GM12872 (cell line): ENCODE data around the gene RAB4A.

Source experiments
- TF ChIP-seq, protein P1 (sequence below): IDR thresholded peaks from 3 replicates; pipeline ENCODE4 v1.5.1; 2011; ENCODE audit warnings: low read depth, mild to moderate bottlenecking, low read length, moderate library complexity; ENCODE audit not compliant: insufficient read depth

Gene RAB4A

GRCh38 chr1:229237320-229237719 lies 33.6 kb upstream of the RAB4A start:
- TF ChIP-seq, protein P1, sequence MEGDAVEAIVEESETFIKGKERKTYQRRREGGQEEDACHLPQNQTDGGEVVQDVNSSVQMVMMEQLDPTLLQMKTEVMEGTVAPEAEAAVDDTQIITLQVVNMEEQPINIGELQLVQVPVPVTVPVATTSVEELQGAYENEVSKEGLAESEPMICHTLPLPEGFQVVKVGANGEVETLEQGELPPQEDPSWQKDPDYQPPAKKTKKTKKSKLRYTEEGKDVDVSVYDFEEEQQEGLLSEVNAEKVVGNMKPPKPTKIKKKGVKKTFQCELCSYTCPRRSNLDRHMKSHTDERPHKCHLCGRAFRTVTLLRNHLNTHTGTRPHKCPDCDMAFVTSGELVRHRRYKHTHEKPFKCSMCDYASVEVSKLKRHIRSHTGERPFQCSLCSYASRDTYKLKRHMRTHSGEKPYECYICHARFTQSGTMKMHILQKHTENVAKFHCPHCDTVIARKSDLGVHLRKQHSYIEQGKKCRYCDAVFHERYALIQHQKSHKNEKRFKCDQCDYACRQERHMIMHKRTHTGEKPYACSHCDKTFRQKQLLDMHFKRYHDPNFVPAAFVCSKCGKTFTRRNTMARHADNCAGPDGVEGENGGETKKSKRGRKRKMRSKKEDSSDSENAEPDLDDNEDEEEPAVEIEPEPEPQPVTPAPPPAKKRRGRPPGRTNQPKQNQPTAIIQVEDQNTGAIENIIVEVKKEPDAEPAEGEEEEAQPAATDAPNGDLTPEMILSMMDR = no peak

GRCh38 chr1:229238231-229238630 lies 32.7 kb upstream of the RAB4A start:
- TF ChIP-seq, protein P1 = no peak

DNA sequence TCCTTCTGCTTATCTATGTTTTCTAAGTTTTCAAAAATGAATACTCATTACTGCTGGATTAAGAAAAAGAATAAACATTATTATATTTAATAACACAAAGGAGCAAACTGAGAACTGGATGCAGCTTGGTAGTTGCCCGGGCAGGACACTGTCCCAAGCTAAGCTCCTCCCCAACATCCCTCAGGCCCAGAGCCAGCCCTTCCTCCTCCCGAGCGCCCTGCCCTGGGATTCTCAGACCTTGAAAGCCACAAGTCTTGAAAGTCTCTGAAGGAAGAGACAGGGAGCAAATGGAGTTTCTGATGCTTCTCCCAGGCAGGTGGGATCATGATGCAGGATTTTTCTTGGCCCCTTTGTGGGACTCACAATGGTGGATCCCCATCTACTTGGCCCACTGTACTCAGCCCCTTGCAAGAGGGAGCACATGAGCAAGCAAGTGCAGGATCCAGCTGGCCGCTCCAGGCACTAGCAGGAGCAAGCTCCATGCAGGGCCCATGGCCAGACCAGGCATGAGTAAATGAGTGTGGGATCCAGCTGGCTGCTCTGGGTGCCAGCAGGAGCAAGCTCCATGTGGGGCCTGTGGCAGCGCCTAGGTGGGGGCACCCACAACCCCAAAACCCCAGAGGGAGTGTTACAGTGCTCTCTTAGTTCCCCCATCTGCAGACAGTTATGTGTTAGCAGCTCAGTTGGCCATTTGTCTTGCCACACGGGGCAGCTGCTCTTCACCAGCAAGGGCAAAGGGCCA lies 32.1 kb upstream of the RAB4A start:
- TF ChIP-seq, protein P1 = no peak

- TF ChIP-seq, protein P1 = no peak
Measured at GRCh38 chr1:229240532-229240931, 30.4 kb upstream of the RAB4A start.

DNA sequence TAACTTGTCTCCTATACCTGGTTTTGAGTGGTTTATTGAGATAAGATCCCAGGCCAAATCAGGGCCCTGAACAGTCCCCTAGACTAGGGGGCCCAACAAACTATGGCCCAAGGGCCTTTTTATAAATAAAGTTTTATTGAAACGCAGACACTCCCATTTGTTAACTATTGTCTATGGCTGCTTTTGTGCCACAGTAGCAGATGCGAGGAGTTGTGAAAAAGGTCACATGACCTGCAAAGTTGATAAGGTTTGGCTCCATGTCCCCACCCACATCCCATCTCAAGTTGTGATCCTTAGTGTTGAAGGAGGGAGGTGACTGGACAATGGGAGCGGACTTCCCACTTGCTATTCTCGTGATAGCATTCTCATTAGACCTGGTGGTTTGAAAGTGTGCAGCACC lies 29.5 kb upstream of the RAB4A start:
- TF ChIP-seq, protein P1 = no peak

DNA sequence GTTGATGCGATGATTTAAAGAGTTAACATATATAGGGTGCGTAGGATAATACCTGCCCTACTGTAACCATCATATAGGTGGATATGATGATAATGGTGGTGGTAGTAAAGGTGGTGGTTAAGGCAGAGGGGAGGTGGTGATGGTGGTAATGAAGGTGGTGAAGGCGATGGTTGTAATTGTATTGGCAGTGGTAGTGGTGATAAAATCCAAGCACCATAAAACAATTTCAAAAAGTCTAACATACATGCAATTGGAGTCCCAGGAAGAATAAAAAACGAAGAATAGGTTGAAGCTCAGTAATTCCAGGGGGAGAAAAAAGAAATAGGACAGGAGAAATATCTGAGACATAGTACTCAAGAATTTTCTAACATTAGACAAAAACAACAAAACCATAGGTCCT lies 27.3 kb upstream of the RAB4A start:
- TF ChIP-seq, protein P1 = no peak

GRCh38 chr1:229244091-229244490 lies 26.8 kb upstream of the RAB4A start:
- TF ChIP-seq, protein P1 = no peak
